Uterus (tissue), 2 donors: ENCODE data around the gene NOC4L.

ENCODE experiments used
- CTCF ChIP-seq, 4 experiments: fragments of 200-600 bp in 2 of 4; fragments of 450-650 bp in 2 of 4; sonication (generic) in 2 of 4; IDR thresholded peaks; one replicate each; pipeline ENCODE4 v1.5.1; 2016 to 2019; ENCODE audit warnings: antibody characterized with exemption in 4 of 4, mild to moderate bottlenecking in 2 of 4, moderate library complexity in 1 of 4
- POLR2A ChIP-seq, 2 donors: fragments of 450-650 bp; IDR thresholded peaks; one replicate each; pipeline ENCODE4 v1.6.1; 2016; ENCODE audit warnings: antibody characterized with exemption in 2 of 2, mild to moderate bottlenecking in 1 of 2, moderate library complexity in 1 of 2

GRCh38 chr12:132161036-132161781 is 17.0 kb downstream of the NOC4L start:
- TF ChIP-seq POLR2A (IDR thresholded peaks at IDR 0.05) (no peak), CTCF (IDR thresholded peaks at IDR 0.05) (no peak)
